GM23338 (cell line): ENCODE results near the gene SLC19A1. TPM values are rescaled to one million over a fixed set of nuclear protein-coding genes. Genes with fewer than 3 reads are reported as not detected.

Experiments
- ATAC-seq: fragments of 200-7000 bp; cut with Tn5 transposase; 3 replicates; pipeline ENCODE4 v1.9.1; 2020
- DNase-seq: peaks from one replicate; pipeline ENCODE4 v3.0.0-alpha.2; 2015; ENCODE audit warnings: low spot score
- H2AFZ ChIP-seq: fragments of 200-600 bp; sonication (generic); 2 replicates; pipeline ENCODE4 v1.8.0; 2016; ENCODE audit warnings: antibody characterized with exemption, mild to moderate bottlenecking, moderate library complexity
- H3F3A ChIP-seq: fragments of 200-600 bp; sonication (generic); replicated peaks from 2 replicates; pipeline ENCODE4 v1.8.0; 2017; ENCODE audit warnings: antibody characterized with exemption, mixed run types, low read depth
- H3K27ac ChIP-seq: fragments of 200-600 bp; sonication (generic); 2 replicates; pipeline ENCODE4 v1.6.1; 2016; ENCODE audit warnings: low read depth
- H3K27me3 ChIP-seq: fragments of 200-600 bp; sonication (generic); 2 replicates; pipeline ENCODE4 v1.8.0; 2016; ENCODE audit warnings: mild to moderate bottlenecking, mixed run types, moderate library complexity; ENCODE audit not compliant: insufficient read depth
- H3K36me3 ChIP-seq: fragments of 200-600 bp; sonication (generic); 2 replicates; pipeline ENCODE4 v1.8.0; 2016; ENCODE audit warnings: mild to moderate bottlenecking; ENCODE audit not compliant: insufficient read depth
- H3K4me1 ChIP-seq: fragments of 200-600 bp; sonication (generic); 2 replicates; pipeline ENCODE4 v1.8.0; 2016; ENCODE audit warnings: mild to moderate bottlenecking, moderate library complexity; ENCODE audit not compliant: insufficient read depth
- H3K4me2 ChIP-seq: fragments of 200-600 bp; sonication (generic); 2 replicates; pipeline ENCODE4 v1.7.1; 2017; ENCODE audit warnings: mixed run types
- H3K4me3 ChIP-seq: fragments of 200-600 bp; sonication (generic); 2 replicates; pipeline ENCODE4 v1.6.1; 2016; ENCODE audit warnings: mixed run types
- H3K79me2 ChIP-seq: fragments of 200-600 bp; sonication (generic); replicated peaks from 2 replicates; pipeline ENCODE4 v1.8.0; 2017; ENCODE audit warnings: mild to moderate bottlenecking; ENCODE audit not compliant: insufficient read depth
- H3K9me2 ChIP-seq: fragments of 200-600 bp; sonication (generic); 2 replicates; pipeline ENCODE4 v1.8.0; 2017; ENCODE audit not compliant: insufficient read depth
- H4K20me1 ChIP-seq: fragments of 200-600 bp; sonication (generic); replicated peaks from 2 replicates; pipeline ENCODE4 v1.8.0; 2017; ENCODE audit warnings: mild to moderate bottlenecking; ENCODE audit not compliant: insufficient read depth
- H3K27ac Mint-ChIP-seq: 2 replicates; pipeline ENCODE4 v1.8.0; 2020; ENCODE audit warnings: inconsistent platforms, mild to moderate bottlenecking, moderate library complexity, mixed read lengths
- H3K27me3 Mint-ChIP-seq: 3 replicates; pipeline ENCODE4 v1.8.0; 2022; ENCODE audit warnings: low read depth, mild to moderate bottlenecking, moderate library complexity, mixed read lengths, inconsistent platforms; ENCODE audit not compliant: insufficient read depth, poor library complexity
- H3K36me3 Mint-ChIP-seq: 3 replicates; pipeline ENCODE4 v1.8.0; 2021; ENCODE audit warnings: low read depth, mild to moderate bottlenecking, inconsistent platforms, moderate library complexity, mixed read lengths
- H3K4me1 Mint-ChIP-seq: 3 replicates; pipeline ENCODE4 v1.8.0; 2020; ENCODE audit warnings: mild to moderate bottlenecking, inconsistent platforms, mixed read lengths
- H3K4me3 Mint-ChIP-seq: 3 replicates; pipeline ENCODE4 v1.8.0; 2021; ENCODE audit warnings: moderate library complexity, mild to moderate bottlenecking, inconsistent platforms, mixed read lengths
- H3K9me3 Mint-ChIP-seq: 3 replicates; pipeline ENCODE4 v1.8.0; 2020; ENCODE audit warnings: moderate library complexity, mild to moderate bottlenecking, inconsistent platforms, mixed read lengths
- CREB1 ChIP-seq: fragments of 250-450 bp; sonication (Bioruptor Pico); IDR thresholded peaks from 2 replicates; pipeline ENCODE4 v1.5.0; 2020; ENCODE audit warnings: low read depth, mild to moderate bottlenecking, moderate library complexity
- ETS1 ChIP-seq: IDR thresholded peaks from 2 replicates; pipeline ENCODE4 v1.6.1; 2016; ENCODE audit warnings: antibody characterized with exemption
- EZH2 ChIP-seq: fragments of 200-600 bp; sonication (generic); IDR thresholded peaks from one replicate; pipeline ENCODE4 v1.8.0; 2017; ENCODE audit warnings: antibody characterized with exemption, mild to moderate bottlenecking, low read depth; ENCODE audit not compliant: unreplicated experiment
- EZH2phosphoT487 ChIP-seq: fragments of 200-600 bp; sonication (generic); IDR thresholded peaks from one replicate; pipeline ENCODE4 v1.8.1; 2018; ENCODE audit warnings: antibody characterized with exemption; ENCODE audit not compliant: unreplicated experiment
- NANOG ChIP-seq: IDR thresholded peaks from 2 replicates; pipeline ENCODE4 v1.6.1; 2016; ENCODE audit warnings: antibody characterized with exemption, borderline replicate concordance
- POLR2AphosphoS5 ChIP-seq: IDR thresholded peaks from 2 replicates; pipeline ENCODE4 v1.6.1; 2016; ENCODE audit warnings: antibody characterized with exemption, low read depth
- REST ChIP-seq: IDR thresholded peaks from one replicate; pipeline ENCODE4 v1.6.1; 2018; ENCODE audit warnings: antibody characterized with exemption; ENCODE audit not compliant: unreplicated experiment
- ZNF114 ChIP-seq: fragments of 250-450 bp; sonication (Bioruptor Pico); IDR thresholded peaks from 2 replicates; pipeline ENCODE4 v1.5.0; 2020; ENCODE audit warnings: mild to moderate bottlenecking, moderate library complexity
- ZNF462 ChIP-seq: fragments of 250-450 bp; sonication (Bioruptor Pico); IDR thresholded peaks from 2 replicates; pipeline ENCODE4 v1.5.0; 2020; ENCODE audit warnings: mild to moderate bottlenecking, moderate library complexity
- polyA plus RNA-seq: library from polyadenylated mRNA; unstranded; fragments of >200 nt; fragmentation: Nextera tagmentation; extraction: Ambion mirVana; gene quantifications from 2 replicates; pipeline ENCODE4 v1.2.1, GENCODE V29; 2016
- total RNA-seq: library from RNA; depleted of rRNA; stranded (reverse); fragments of >200 nt; shearing (Covaris generic); gene quantifications from 2 replicates; pipeline ENCODE4 v1.2.3, GENCODE V29; 2014
- TF ChIP-seq, protein P1 (sequence below), 2 experiments: fragments of 200-600 bp in 1 of 2; sonication (generic) in 1 of 2; conservative IDR thresholded peaks; 2 replicates each; pipeline versions ENCODE4 v1.5.1 to v1.6.1; 2016 to 2017; ENCODE audit warnings: antibody characterized with exemption in 2 of 2, low read depth in 2 of 2, mild to moderate bottlenecking in 2 of 2, moderate library complexity in 1 of 2

Gene SLC19A1
- total and polyA plus RNA-seq, 2 experiments from 2014 or later = 31.2 to 33.0 TPM

GRCh38 chr21:45465611-45466329, 76.5 kb downstream of the SLC19A1 start (continued):
- TF ChIP-seq ZNF462 (CRISPR knock-in tag) = no peak
- no peak for TF ChIP-seq REST
- no peak for TF ChIP-seq ZNF114 (CRISPR knock-in tag)

- Histone ChIP-seq H3K27me3 (no peaks in the 10 kb centered on the region), H3K36me3 (no peaks in the 10 kb centered on the region; the same call in 1 of the 2 replicates), H3K27ac (no peak overlapping the region), H3K4me2 (no peak overlapping the region), H3F3A (0 out of 2 replicates have a peak, but pooled peaks cover 7% of the 10 kb centered on the region), H2AFZ (no peak overlapping the region), H3K79me2 (peaks cover 82% of the 10 kb centered on the region), H3K4me1 (peaks cover 7% of the 10 kb centered on the region; the same call in 1 of the 2 replicates), H3K9me2 (no peaks in the 10 kb centered on the region), H3K4me3 (no peak overlapping the region), H4K20me1 (peaks cover 18% of the 10 kb centered on the region)
- H3K4me1 Mint-ChIP-seq = peaks cover 13% of the 10 kb centered on the region; the same call in 1 of the 3 replicates
- peaks cover 8% of the 10 kb centered on the region for H3K9me3 Mint-ChIP-seq
- H3K36me3 Mint-ChIP-seq = peaks cover 56% of the 10 kb centered on the region
- H3K27ac Mint-ChIP-seq = peak overlapping the region; percentile 20; the same call in 1 of the 2 replicates
- H3K4me3 Mint-ChIP-seq = no peak overlapping the region
- no peak for ATAC-seq
- DNase-seq = no peak
- peaks cover 17% of the 10 kb centered on the region for H3K27me3 Mint-ChIP-seq
- TF ChIP-seq EZH2phosphoT487 (no peak), ETS1 (no peak), NANOG (no peak), POLR2AphosphoS5 (no peak), CREB1 (CRISPR knock-in tag) (no peak), EZH2 (no peak)
- TF ChIP-seq, protein P1, sequence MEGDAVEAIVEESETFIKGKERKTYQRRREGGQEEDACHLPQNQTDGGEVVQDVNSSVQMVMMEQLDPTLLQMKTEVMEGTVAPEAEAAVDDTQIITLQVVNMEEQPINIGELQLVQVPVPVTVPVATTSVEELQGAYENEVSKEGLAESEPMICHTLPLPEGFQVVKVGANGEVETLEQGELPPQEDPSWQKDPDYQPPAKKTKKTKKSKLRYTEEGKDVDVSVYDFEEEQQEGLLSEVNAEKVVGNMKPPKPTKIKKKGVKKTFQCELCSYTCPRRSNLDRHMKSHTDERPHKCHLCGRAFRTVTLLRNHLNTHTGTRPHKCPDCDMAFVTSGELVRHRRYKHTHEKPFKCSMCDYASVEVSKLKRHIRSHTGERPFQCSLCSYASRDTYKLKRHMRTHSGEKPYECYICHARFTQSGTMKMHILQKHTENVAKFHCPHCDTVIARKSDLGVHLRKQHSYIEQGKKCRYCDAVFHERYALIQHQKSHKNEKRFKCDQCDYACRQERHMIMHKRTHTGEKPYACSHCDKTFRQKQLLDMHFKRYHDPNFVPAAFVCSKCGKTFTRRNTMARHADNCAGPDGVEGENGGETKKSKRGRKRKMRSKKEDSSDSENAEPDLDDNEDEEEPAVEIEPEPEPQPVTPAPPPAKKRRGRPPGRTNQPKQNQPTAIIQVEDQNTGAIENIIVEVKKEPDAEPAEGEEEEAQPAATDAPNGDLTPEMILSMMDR (conservative IDR thresholded peaks at IDR 0.05; ENCODE audit: low read depth in 2 of 2) = no peak
Measured at GRCh38 chr21:45465105-45465504, 77.1 kb downstream of the SLC19A1 start.
